Measurements from ENCODE around the gene GLIPR1L1.
"Not testable (repeated sequence)": the region's sequence is repeated elsewhere in the genome, so short reads cannot be mapped to it uniquely, and the experiment has no call there.

The GLIPR1L1 gene

DNA sequence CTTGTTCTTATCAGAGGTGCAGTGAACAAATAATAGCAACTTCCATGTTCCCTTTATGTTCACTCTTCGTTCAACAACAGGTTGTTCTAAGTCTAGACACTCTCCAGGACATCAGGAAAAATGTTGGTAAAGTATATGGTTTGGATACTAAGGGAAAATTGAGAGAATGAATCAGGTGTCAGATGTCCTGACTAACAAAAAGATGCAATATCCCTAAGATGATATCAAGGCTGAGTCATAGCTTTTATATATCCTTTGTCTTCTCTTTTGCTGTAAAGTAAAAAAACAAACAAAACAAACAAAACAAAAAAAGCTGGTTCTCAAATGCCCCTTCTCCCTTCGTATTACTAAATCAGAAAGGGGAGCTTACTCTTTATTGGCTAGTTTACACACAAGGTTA lies 11.1 kb downstream of the GLIPR1L1 start:
- peak in 1 of 2 donors; percentile 20 for DNase-seq (ENCODE audit: low read depth in 2 of 2)
- TF ChIP-seq, protein P1, sequence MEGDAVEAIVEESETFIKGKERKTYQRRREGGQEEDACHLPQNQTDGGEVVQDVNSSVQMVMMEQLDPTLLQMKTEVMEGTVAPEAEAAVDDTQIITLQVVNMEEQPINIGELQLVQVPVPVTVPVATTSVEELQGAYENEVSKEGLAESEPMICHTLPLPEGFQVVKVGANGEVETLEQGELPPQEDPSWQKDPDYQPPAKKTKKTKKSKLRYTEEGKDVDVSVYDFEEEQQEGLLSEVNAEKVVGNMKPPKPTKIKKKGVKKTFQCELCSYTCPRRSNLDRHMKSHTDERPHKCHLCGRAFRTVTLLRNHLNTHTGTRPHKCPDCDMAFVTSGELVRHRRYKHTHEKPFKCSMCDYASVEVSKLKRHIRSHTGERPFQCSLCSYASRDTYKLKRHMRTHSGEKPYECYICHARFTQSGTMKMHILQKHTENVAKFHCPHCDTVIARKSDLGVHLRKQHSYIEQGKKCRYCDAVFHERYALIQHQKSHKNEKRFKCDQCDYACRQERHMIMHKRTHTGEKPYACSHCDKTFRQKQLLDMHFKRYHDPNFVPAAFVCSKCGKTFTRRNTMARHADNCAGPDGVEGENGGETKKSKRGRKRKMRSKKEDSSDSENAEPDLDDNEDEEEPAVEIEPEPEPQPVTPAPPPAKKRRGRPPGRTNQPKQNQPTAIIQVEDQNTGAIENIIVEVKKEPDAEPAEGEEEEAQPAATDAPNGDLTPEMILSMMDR (IDR thresholded peaks at IDR 0.05; ENCODE audit: low read depth, low read length), result no peak
- H3K4me3 ChIP-seq (replicated peaks in 1 of 2; ENCODE audit: low read depth in 2 of 2, low read length in 2 of 2), result no peak overlapping the region

DNA sequence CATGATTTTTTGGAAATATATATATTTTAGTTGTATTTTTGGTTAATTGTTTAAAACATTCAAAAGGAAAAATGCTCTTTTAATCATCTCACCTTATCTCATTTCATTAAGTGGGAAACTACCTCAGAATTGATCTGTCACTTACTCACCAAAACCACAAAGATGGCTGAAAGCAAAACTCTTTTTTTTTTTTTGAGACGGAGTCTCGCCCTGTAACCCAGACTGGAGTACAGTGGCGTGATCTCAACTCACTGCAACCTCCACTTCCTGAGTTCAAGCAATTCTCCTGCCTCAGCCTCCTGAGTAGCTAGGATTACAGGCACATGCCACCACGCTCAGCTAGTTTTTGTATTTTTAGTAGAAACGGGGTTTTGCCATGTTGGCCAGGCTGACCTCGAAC lies 11.7 kb downstream of the GLIPR1L1 start:
- not testable (repeated sequence) for DNase-seq (ENCODE audit: low read depth in 2 of 2); H3K4me3 ChIP-seq (replicated peaks in 1 of 2; ENCODE audit: low read depth in 2 of 2, low read length in 2 of 2)

DNA sequence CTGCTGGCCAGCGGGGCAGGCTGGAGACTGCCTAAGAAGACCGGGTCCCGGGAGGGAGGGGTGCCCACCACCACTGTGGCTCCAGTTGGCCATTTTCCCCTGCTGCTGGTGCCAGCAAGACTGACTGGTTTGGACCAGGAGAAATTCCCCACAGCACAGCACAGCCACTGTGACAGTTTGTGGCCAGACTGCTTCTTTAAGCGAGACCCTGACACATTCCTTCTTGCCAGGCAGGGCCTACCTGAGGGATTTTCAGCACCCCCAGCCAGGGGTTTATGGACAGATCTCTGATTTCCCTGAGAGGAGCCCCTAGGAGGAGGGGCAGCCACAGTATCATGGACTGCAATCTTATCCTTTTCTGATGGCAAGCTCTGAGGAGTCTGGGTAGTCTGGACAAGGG lies 15.5 kb downstream of the GLIPR1L1 start:
- no peak for DNase-seq (ENCODE audit: low read depth in 2 of 2)
- TF ChIP-seq, protein P1 (IDR thresholded peaks at IDR 0.05; ENCODE audit: low read depth, low read length), result no peak
- no peak overlapping the region for H3K4me3 ChIP-seq (replicated peaks in 1 of 2; ENCODE audit: low read depth in 2 of 2, low read length in 2 of 2)

DNA sequence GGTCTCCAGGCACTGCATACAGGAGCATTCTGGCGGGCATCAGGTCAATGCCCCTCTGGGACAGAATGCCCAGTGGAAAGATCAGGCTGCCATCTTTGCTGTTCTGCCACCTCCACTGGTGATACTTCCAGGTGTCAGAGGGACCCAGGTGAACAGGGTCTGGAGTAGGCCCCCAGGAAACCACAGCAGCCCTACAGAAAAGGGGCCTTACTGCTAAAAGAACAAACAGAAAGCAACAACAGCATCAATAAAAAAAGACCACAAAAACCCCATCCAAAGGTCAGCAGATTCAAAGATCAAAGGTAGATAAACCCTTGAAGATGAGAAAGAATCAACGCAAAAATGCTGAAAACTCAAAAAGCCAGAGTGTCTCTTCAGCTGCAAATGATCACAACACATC lies 15.9 kb downstream of the GLIPR1L1 start:
- H3K4me3 ChIP-seq (replicated peaks in 1 of 2; ENCODE audit: low read depth in 2 of 2, low read length in 2 of 2), result no peak overlapping the region
- no peak for DNase-seq (ENCODE audit: low read depth in 2 of 2)
- TF ChIP-seq, protein P1 (IDR thresholded peaks at IDR 0.05; ENCODE audit: low read depth, low read length), result no peak

DNA sequence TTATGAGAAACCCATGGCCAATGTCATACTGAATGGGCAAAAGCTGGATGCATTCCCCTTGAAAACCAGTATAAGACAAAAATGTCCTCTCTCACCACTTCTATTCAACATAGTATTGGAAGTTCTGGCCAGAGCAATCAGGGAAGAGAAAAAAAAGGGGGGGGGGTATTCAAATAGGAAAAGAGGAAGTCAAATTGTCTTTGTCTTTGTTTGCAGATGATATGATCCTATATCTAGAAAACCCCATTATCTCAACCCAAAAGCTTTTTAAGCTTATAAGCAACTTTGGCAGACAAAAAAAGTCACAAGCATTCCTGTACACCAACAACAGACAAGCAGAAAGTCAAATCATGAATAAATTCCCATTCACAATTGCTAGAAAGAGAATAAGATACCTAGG lies 19.5 kb downstream of the GLIPR1L1 start:
- TF ChIP-seq, protein P1 (IDR thresholded peaks at IDR 0.05; ENCODE audit: low read depth, low read length), result no peak
- H3K4me3 ChIP-seq (replicated peaks in 1 of 2; ENCODE audit: low read depth in 2 of 2, low read length in 2 of 2), result no peak overlapping the region
- DNase-seq (ENCODE audit: low read depth in 2 of 2), result no peak

DNA sequence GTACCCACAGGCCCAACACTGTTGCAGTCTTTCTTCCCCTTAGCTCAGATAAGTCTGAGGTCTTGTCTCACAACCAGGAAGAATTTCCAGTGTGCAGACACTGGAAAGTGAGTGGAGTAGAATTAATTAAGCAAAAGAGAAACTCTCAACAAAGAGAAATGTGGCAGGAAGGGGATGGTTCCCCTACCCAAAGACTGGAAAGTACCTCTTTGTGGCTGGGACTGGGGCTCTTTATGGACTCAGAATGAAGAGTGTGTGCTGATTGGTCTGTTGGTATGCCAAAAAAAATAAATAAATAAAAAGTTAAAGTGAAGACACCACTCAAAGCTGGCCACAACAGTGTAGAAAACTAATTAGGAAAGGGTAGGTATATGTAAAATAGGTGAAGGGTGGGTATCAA lies 26.4 kb downstream of the GLIPR1L1 start:
- DNase-seq (ENCODE audit: low read depth in 2 of 2), result no peak
- TF ChIP-seq, protein P1 (IDR thresholded peaks at IDR 0.05; ENCODE audit: low read depth, low read length), result no peak
- H3K4me3 ChIP-seq (replicated peaks in 1 of 2; ENCODE audit: low read depth in 2 of 2, low read length in 2 of 2), result no peak overlapping the region

DNA sequence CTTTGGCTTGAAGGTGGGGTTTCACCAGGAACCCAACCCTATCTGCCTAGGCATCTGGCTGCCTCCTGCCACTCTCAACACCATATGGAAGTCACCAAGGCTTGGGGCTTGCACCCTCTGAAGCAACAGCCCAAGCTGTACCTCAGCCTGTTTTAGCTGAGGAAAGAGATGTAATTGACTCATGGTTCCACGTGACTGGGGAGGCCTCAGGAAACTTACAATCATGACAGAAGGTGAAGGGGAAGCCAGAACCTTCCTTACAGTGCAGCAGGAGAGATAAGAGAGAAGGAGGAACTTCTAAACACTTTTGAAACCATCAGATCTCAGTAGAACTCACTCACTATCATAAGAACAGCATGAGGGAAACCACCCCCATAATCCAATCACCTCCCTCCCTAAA lies 26.9 kb downstream of the GLIPR1L1 start:
- TF ChIP-seq, protein P1 (IDR thresholded peaks at IDR 0.05; ENCODE audit: low read depth, low read length), result no peak
- DNase-seq (ENCODE audit: low read depth in 2 of 2), result no peak
- H3K4me3 ChIP-seq (replicated peaks in 1 of 2; ENCODE audit: low read depth in 2 of 2, low read length in 2 of 2), result no peak overlapping the region

Measured in cardiac fibroblast (primary cell).